GM18873 (cell line): ENCODE measurements around the gene FAR1.

ENCODE experiments used
- ATAC-seq: cut with Tn5 transposase; IDR thresholded peaks from one replicate; pipeline ENCODE4 v1.9.1; 2021; ENCODE audit warnings: mild to moderate bottlenecking, moderate library complexity, moderate number of reproducible peaks; ENCODE audit not compliant: unreplicated experiment, low FRiP score

Gene FAR1

DNA sequence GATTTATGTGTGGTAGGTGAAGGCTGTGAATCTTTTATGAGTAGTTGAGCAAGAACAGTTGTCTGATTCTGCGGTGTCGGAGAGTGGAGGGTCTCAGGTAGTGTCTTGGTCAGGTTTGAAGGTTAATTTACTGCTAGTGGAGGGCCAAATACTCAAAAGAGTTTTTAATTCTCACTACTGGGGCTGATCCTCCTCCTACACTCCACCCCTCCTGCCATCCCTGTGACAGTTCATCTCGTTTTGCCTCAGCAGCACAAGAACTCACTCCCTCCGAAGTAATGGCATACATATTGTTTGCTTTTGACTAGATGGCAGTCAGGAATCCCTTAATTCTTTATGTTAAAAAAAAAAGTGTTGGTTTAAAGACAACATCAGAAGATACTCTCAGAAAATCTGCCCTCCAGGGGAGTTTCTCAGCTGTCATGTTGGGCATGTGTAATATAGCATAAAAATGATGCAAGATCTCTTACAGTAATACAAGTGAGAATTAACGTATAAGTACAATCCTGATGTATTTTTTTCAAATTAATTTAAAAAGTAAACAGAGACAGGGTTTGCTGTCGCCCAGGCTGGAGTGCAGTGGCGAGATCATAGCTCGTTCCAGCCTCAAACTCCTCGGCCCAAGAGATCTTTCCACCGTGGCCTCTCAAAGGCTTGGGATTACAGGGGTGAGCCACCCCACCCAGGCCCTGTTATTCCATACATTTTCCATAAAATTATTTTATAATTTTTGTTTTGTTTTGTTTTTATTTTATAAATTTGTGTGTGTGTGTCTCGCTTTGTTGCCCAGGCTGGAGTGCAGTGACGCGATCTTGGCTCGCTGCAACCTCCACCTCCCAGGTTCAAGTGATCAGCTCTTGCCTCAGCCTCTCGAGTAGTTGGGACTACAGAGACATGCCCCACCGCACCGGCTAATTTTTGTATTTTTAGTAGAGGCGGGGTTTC lies 1.3 kb downstream of the FAR1 start:
- no peak for ATAC-seq

DNA sequence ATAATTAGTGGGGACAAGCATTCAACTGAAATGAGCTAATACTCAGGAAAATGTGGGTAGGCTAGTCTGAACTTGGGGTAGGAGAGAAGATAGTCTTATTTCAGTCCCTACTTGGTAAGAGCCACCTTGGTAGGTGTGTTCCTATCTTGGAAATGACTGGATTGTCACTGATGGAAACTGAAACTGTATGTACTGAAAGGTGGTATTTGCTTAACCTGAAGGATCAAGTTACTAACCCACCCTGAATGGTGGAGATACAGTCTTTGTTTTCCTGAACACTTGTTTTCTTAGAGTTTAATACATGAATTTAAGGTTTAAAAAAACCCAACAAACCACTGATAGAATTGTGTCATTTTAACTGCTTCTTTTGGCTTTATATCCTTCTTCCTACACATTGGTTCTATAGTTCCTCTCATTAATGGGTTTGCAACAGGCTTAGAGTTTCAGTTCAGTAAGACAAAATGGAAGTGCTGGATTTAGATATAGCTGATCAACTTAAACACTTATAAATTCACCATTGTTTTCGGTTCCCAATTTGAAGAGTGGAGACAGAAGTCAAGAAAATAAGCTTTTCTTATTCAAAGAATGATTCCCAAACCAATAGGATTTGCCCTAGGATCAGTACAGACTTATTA lies 4.2 kb downstream of the FAR1 start:
- no peak for ATAC-seq

DNA sequence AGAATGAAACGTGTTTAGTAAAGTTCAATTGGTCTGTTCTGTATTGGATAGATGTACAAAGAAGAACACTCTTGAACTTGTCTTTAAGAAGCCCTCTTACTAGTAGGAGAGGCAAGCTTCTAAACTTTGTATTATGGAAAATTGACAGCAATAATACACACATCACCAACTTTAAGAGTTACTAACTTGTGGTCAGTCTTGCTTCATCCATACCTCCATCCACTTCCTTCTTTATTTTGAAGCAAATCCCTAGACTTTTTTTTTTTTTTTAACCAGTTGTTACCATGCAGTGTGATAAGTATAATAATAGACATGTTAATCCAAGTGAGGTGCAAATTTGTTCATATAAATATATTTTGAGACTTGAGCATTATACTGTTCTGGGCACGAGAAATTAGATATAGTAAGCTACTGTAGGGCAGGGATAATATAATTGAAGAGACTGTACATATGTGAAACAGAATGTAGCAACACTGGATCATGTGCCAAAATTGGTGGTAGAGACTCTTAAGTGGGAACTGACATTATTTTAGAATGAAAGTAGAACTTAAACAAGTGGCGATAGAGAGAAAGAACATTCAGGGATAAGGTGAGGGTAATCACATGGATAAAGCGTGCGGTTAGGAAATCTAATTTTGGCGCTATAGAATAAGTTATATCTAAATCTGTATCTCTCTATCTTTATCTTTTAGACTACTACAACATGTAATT lies 6.5 kb downstream of the FAR1 start:
- ATAC-seq = no peak

DNA sequence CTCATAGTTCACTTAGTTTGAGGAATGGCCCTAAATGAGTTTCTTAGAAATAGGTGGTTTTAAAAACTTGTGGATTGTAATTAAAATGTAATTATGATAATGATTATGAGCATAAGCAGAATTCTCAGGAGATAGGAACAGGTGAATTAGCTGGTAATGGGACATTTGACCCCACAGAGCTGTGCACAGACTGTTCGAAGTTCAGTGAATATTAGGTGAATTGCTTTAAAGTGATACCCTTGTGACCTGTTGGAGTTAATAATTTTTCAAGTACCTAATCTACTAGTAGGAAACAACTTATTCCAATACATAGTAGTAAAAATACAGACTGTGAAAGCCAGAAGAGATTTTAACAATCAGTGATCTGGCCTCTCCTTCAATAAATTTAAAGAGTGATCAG lies 8.1 kb downstream of the FAR1 start:
- no peak for ATAC-seq

DNA sequence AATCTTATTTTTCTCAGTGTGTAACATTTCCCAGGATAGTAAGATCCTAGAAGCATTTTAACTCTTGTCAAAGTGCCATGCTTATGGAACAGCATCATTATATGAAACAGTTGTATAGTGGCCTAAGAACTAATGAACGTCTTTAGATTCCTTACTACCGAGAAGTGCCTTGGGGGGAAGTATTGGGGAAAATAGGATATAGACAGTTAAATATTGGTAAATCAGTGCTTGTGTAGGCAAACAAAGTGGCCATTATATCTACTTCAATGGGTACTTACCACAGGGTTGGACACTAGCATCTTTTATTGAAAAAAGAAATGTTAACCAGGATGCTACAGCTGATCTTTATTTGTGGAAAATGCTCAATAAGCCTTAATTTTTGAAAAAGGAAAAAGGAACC lies 11.3 kb downstream of the FAR1 start:
- ATAC-seq = no peak

DNA sequence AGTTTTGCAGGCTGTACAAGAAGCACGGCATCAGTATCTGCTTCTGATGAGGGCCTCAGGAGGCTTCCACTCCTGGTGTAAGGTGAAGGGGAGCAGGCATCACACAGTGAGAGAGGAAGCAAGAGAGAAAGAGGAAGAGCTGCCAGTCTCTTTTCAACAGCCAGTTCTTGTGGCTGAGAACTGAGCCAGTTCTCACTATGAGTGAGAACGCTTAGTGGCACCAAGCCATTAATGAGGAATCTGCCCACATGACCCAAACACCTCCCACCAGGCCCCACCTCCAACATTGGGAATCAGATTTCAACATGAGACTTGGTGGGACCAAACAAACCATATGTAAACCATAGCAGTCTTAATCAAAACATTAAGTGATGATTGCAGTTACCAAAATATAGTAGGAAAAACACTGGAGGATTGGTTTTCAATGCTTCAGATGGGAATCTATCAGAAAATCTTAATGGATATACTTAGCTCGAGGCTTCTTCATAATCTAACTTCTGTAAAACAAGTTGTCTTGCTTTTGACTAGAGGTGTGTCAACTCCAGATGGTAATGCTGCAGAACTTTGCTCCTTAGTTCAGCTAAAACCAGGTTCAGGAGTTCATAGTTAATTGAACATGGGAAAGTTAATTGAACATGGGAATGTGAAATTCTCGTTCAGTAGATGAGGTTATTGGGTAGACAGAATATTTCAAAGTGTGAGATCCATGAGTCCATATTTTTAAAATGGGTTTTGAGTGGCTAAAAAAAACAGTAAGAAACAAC lies 12.2 kb downstream of the FAR1 start:
- ATAC-seq = peak; percentile 83

DNA sequence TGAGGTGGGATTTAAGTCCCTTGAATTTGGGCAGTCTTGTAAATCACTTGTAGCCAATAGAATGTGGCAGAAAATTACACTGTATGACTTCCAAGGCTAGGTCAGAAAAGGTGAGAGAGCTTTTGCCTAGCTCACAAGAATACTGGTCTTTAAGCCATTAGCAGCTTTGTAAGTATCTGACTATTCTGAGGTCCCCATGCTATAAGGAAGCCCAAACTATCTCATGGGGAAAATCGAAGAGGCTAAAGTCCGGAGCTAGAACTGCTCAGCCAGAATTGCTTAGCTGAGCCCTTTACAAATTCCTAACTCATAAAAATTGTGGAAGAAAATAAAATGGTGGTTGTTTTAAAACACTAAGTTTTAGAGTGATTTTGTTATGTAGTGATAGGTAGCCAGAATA lies 13.0 kb downstream of the FAR1 start:
- ATAC-seq = no peak

DNA sequence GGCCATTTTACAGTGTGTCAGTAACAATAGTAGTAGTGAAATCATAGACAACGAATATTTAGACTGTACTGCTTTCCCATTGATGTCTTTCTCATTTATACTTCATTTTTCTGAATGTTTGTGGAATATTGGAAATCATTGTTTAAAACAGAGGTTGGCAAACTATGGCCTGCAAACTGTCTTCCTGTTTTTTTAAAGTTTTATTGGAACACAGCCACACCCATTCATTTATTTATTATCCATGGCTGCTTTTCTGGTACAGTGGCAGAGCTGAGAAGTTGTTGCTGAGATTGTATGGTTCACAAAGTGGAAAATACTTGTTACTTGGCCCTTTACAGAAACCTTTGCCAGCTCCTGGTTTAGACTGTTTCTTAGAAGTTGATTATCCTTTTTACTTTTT lies 13.7 kb downstream of the FAR1 start:
- ATAC-seq = no peak

DNA sequence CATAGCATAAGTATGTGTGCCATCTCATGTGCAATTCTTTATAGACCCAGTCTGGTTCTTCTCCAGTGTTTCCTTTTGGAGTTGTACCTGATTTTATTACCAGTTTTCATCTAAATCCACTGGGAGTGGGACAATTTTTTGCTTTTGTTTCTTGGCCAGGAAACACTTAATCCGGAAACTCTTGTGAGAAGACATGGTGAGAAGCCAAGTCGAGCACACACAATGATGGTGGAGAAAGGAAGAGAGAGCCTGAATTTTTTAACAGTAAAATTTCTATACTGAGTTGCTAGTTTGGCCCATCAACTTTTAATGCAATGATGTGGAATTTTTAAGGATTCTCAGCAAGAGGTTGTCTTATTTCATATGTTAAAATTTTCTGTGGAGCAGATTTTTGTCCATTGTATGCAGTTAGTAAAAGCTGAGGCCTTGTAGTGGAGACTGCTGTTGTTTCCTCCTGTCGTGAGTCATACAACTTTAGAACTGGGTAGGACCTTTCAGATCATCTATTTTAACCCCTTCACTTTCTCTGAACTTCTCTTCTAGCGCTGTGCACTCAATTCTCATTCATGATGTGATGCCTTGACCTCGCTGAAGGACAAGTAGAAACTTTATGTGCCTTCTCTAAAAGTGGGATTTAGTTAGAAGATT lies 17.1 kb downstream of the FAR1 start:
- ATAC-seq = no peak

DNA sequence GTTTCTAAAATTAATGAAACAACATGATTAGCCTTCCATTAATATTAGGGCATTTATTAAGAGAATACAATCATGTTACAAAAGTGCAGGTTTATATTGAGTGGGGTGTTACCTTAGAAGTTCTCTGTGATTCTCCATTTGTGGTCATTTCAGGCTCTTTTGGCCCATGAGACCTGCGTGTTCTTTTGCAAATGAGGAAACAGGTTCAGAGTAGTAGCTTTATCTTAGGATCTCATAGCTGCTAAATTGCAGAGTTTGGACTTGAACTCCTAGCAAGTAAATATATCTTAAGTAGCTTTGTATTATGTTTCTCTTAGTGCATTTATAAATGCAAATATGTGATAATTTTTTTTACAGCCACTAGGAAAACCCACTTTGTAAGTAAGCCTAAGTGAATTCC lies 18.3 kb downstream of the FAR1 start:
- no peak for ATAC-seq

DNA sequence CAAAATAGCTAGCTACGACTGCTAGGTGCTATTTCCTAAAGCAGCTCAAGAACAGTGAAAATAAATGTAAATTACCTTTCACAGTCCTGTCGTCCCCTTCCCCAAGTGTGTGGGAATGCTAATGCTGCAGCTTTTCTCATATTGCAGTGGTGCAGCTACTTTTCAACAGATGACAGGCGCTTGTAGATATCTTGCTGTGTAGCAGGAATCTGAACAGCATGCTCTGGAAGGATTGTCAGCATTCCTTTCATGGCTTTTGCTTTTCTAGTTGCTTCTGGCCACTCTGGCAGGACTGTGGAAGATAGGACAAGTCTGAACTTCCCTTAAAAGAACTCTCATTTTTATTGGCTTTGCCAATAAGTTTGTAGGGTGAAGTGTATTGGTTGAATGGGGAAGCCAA lies 18.8 kb downstream of the FAR1 start:
- no peak for ATAC-seq

DNA sequence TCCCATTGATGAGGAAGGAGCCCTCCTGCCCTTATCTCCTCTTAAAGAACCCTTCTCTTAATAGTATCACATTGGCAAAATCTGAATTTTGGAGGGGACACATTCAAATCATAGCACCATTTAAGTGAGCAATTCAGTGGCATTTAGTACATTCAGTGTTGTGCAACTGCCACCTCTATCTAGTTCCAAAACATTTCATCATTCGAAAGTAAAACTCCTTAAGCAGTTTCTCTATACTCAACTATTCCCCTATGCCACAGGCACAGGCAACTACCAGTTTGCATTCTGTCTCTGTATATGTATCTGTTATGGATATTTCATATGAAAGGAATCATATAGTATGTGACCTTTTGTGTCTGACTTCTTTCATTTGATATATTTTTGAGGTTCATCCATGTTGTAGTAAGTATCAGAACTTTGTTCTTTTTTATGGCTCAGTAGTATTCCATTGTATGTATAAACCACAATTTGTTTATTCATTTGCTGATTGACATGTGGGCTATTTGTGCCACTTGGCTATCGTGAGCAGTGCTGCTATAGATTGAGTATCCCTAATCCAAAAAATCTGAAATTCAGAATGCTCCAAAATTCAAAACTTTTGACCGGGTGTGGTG lies 22.9 kb downstream of the FAR1 start:
- no peak for ATAC-seq

DNA sequence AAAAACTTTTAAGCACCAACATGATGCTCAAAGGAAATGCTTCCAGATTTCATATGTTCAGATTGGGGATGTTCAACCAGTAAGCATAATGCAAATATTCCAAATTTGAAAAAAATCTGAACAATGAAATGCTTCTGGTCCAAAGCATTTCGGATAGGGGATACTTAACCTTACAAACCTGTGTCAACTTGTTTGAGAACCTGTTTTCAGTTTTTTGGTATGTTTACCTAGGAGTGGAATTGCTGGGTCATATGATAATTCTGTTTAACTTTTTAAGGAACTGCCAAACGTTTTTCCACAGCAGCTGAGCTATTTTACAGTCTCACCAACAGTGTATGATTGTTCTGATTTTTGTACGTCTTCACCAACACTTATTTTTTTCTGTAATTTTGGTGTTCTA lies 23.7 kb downstream of the FAR1 start:
- ATAC-seq = no peak

DNA sequence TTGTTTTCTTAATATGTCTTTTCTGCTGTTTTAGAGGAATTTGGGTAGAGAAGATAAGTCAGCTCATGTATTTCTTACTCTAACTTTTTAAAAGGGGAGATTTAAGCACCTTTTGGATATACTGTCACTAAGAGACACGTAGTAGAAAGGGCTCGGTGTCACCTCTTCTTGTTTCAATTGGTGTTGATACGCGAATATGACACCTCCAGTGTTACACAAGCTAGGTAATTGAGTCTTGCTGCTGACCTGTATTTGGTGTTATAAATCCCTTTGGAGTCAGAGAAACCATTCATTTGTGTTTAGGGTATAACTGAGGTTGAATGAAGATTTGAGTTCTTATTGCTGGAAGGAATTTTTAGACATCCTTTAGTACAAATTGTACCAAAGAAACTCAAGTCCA lies 25.6 kb downstream of the FAR1 start:
- ATAC-seq = no peak

DNA sequence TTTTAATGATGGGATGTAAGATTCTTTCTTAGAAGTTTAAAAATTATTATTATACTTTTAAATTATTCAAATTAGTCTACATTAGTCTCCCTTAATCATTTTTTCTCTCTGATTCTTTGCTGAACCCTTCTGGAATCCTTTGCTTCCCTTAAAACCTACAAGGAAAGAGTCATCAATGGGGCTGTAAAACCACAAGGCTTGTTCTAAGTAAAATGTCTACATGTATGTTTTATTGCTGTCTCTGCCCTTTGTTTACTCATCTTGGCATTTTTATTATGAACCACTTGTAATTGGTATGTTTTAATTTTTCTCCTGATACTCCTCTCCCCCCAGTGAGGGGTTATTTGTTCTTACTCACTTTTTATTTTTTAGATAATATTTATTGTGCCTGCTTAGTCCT lies 27.4 kb downstream of the FAR1 start:
- no peak for ATAC-seq

DNA sequence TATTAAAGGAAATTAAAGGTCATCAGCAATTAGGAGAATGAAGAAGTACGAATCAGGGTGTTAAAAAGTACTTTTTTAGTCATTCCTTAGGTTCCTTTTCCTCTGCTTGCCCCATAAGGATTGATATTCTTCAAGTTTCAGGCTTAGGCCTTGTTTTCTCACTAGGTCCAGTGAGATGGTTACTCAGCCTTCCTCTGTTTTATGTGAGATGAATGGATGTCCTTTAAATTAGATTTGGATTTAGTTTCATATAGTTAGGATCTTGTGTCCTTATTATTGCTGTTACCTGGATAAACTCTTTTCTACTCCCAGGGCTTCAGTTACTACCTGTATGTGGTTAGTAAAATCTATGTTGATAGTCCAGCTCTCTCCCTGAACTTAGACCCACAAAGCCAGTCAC lies 29.2 kb downstream of the FAR1 start:
- no peak for ATAC-seq

DNA sequence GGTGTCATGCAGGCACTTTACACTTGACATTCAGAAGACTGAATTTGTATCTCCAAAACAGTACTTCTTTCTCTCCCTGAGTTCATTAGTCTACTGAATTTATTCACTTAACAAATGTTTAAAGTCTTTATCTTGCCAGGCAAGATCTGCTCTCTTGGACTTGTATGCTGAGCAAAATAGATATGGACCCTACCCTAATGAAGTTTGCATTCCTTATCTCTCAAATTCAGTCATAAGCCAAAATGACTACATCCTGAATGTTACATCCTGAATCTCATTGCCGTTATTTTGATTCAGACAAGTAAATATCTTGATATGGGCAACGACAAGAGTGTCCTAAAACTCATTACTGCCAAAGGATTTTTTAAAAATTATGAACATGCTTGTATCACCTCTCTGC lies 29.7 kb downstream of the FAR1 start:
- no peak for ATAC-seq

DNA sequence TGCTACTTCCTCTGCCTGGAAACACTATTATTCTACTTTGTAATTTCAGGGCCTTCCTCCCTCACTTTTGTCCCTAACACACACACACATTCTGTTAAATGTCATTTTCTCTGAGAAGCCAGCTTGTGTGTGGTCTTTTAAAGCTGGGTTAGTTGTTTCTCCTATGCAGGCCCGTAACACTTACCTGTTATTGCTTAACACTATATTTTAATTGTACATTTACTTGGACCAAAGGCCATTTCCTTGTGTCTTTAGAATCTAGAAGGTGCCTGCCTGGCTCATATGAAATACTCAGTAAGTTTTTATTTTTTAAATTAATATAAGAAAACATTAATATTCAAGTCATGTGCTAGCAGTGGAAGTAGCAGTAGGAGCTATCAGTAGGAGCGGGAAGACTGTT lies 30.6 kb downstream of the FAR1 start:
- no peak for ATAC-seq

DNA sequence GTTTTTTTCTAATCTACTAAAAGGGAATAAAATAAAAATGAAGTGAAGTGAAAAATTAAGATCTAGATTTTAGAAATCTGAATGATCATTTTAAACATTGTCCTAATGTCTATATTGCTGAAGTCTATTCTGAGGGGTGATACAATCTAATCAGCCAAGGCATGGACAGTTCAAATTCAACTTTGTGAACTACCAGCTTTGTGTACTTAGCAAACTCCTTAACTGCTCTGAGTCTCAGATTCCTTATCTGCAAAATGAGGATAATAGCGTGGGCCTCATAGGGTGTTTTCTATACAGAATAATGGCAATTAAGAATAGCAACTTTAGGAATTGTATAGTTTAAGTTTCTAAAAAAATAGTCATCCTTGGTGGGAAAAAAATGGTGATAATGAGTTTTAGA lies 31.4 kb downstream of the FAR1 start:
- no peak for ATAC-seq

DNA sequence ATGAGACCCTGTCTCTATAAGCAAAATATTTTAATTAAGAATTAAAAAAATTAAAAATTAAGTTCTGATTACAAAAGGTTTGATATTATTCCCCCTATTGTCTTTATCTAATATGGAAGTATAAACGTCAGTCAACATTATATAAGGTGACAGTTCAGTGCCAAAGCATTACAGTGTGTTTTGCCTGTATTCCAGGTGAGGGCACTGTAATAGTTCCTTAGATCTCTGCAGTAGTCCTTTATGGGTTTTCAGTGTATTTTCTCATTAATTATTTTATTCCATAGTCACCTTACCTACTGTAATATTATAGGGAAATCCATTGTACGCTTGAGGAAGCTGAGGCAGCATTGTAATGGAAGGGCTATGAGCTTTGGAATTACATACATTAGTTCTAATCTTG lies 33.0 kb downstream of the FAR1 start:
- no peak for ATAC-seq
